IMR-90 (cell line): Measurements from ENCODE around the gene TCF25. TPM values are rescaled to one million over a fixed set of nuclear protein-coding genes. Genes with fewer than 3 reads are reported as not detected.

Experiments
- ATAC-seq: fragments of 200-7000 bp; cut with Tn5 transposase; 2 replicates; pipeline ENCODE4 v1.9.1; 2020; ENCODE audit warnings: low read depth, mild to moderate bottlenecking, moderate library complexity
- BruUV-seq: library from RNA; stranded (reverse); fragments of 400-500 nt; replicated peaks from 2 replicates; lab custom pipeline; 2021; lab: Mats Ljungman, UMichigan
- CTCF ChIA-PET: fragments of 300-600 bp; formaldehyde crosslinking; extraction: SDS; loops from one replicate; lab custom pipeline; 2021; ENCODE audit warnings: antibody characterized with exemption; lab: Yijun Ruan, JAX
- POLR2A ChIA-PET: fragments of 300-600 bp; sonication (Branson Sonifier 250); formaldehyde crosslinking; loops from one replicate; lab custom pipeline; 2022; ENCODE audit warnings: antibody characterized with exemption; ENCODE audit not compliant: unreplicated experiment; lab: Charles Lee
- DNase-seq: peaks from one replicate; pipeline ENCODE4 v3.0.0; 2013
- H2AFZ ChIP-seq: replicated peaks from 2 replicates; pipeline ENCODE3; 2013; ENCODE audit warnings: low read length, mild to moderate bottlenecking; ENCODE audit not compliant: poor library complexity
- H2AK5ac ChIP-seq: 2 replicates; pipeline ENCODE4 v1.6.1; 2013; ENCODE audit warnings: low read depth, low read length, inconsistent platforms
- H2AK9ac ChIP-seq: replicated peaks from 2 replicates; pipeline ENCODE3; 2013; ENCODE audit warnings: mild to moderate bottlenecking, low read depth, low read length, moderate library complexity; ENCODE audit not compliant: poor library complexity
- H2BK120ac ChIP-seq: 2 replicates; pipeline ENCODE4 v1.6.1; 2013; ENCODE audit warnings: low read depth, low read length, inconsistent platforms
- H2BK15ac ChIP-seq: 3 replicates; pipeline ENCODE4 v1.6.1; 2013; ENCODE audit warnings: low read depth, low read length, inconsistent platforms
- H2BK20ac ChIP-seq: 2 replicates; pipeline ENCODE4 v1.6.1; 2013; ENCODE audit warnings: low read depth, mild to moderate bottlenecking, inconsistent platforms, low read length, moderate library complexity
- H2BK5ac ChIP-seq: 2 replicates; pipeline ENCODE4 v1.6.1; 2013; ENCODE audit warnings: mild to moderate bottlenecking, low read depth, low read length, inconsistent platforms; ENCODE audit not compliant: poor library complexity, severe bottlenecking
- H3K14ac ChIP-seq: replicated peaks from 2 replicates; pipeline ENCODE4 v1.6.1; 2013; ENCODE audit warnings: low read depth, low read length, inconsistent platforms
- H3K18ac ChIP-seq: 2 replicates; pipeline ENCODE4 v1.6.1; 2013; ENCODE audit warnings: low read depth, low read length, control low read depth
- H3K23ac ChIP-seq: 2 replicates; pipeline ENCODE4 v1.6.1; 2013; ENCODE audit warnings: low read depth, low read length, inconsistent platforms
- H3K27ac ChIP-seq: 2 replicates; pipeline ENCODE4 v1.5.1; 2013; ENCODE audit warnings: mild to moderate bottlenecking, control low read depth, low read length; ENCODE audit not compliant: insufficient read depth
- H3K27me3 ChIP-seq: 2 replicates; pipeline ENCODE4 v1.6.1; 2013; ENCODE audit warnings: low read length; ENCODE audit not compliant: control insufficient read depth, insufficient read depth
- H3K36me3 ChIP-seq: 2 replicates; pipeline ENCODE4 v1.6.1; 2013; ENCODE audit warnings: low read length, mixed read lengths; ENCODE audit not compliant: control insufficient read depth, insufficient read depth
- H3K4ac ChIP-seq: 2 replicates; pipeline ENCODE4 v1.6.1; 2013; ENCODE audit warnings: low read depth, low read length, inconsistent platforms
- H3K4me1 ChIP-seq: 2 replicates; pipeline ENCODE4 v1.6.1; 2013; ENCODE audit warnings: low read length, mixed read lengths; ENCODE audit not compliant: control insufficient read depth, insufficient read depth
- H3K4me2 ChIP-seq: 2 replicates; pipeline ENCODE4 v1.6.1; 2013; ENCODE audit warnings: low read depth, mild to moderate bottlenecking, control low read depth, low read length, moderate library complexity
- H3K4me3 ChIP-seq: 2 replicates; pipeline ENCODE4 v1.5.1; 2013; ENCODE audit warnings: low read depth, mild to moderate bottlenecking, control low read depth, low read length, moderate library complexity; ENCODE audit not compliant: insufficient read depth
- H3K56ac ChIP-seq: 2 replicates; pipeline ENCODE4 v1.6.1; 2013; ENCODE audit warnings: low read length, inconsistent platforms; ENCODE audit not compliant: insufficient read depth; ENCODE audit errors: extremely low read depth
- H3K79me1 ChIP-seq, 2 experiments: 2 replicates each; pipeline ENCODE4 v1.6.1; 2013; ENCODE audit warnings: low read length in 2 of 2, inconsistent platforms in 1 of 2, low read depth in 1 of 2
- H3K9ac ChIP-seq: 2 replicates; pipeline ENCODE4 v1.6.1; 2013; ENCODE audit warnings: low read depth, low read length, control low read depth
- H3K9me1 ChIP-seq: 2 replicates; pipeline ENCODE4 v1.6.1; 2013; ENCODE audit warnings: low read length, inconsistent platforms; ENCODE audit not compliant: insufficient read depth
- H3K9me3 ChIP-seq: 2 replicates; pipeline ENCODE4 v1.6.1; 2013; ENCODE audit warnings: low read length; ENCODE audit not compliant: control insufficient read depth, insufficient read depth
- H4K20me1 ChIP-seq: 2 replicates; pipeline ENCODE4 v1.6.1; 2013; ENCODE audit warnings: low read length, inconsistent platforms; ENCODE audit not compliant: insufficient read depth
- H4K5ac ChIP-seq: 2 replicates; pipeline ENCODE4 v1.6.1; 2013; ENCODE audit warnings: mild to moderate bottlenecking, low read depth, low read length, control low read depth
- H4K8ac ChIP-seq, 2 experiments: 2 replicates each; pipeline ENCODE4 v1.6.1; 2013; ENCODE audit warnings: low read depth in 2 of 2, low read length in 2 of 2, control low read depth in 1 of 2, inconsistent platforms in 1 of 2
- H4K91ac ChIP-seq: 2 replicates; pipeline ENCODE4 v1.6.1; 2013; ENCODE audit warnings: low read depth, low read length, inconsistent platforms; ENCODE audit not compliant: insufficient read depth
- BHLHE40 ChIP-seq: fragments of 150-350 bp; IDR thresholded peaks from 2 replicates; pipeline ENCODE4 v1.6.1; 2016; ENCODE audit warnings: mild to moderate bottlenecking, low read depth, low read length
- CEBPB ChIP-seq: IDR thresholded peaks from 2 replicates; pipeline ENCODE4 v1.6.1; 2012; ENCODE audit warnings: low read depth, low read length, improper control_type of control experiment
- CHD1 ChIP-seq: IDR thresholded peaks from 2 replicates; pipeline ENCODE4 v1.6.1; 2012; ENCODE audit warnings: low read depth, low read length, improper control_type of control experiment
- ELK1 ChIP-seq: fragments of 150-350 bp; IDR thresholded peaks from 2 replicates; pipeline ENCODE4 v1.6.1; 2016; ENCODE audit warnings: low read depth, mild to moderate bottlenecking, low read length, moderate library complexity, borderline replicate concordance
- FOS ChIP-seq: fragments of 150-350 bp; IDR thresholded peaks from 2 replicates; pipeline ENCODE4 v1.6.1; 2016; ENCODE audit warnings: low read depth, low read length
- MAFK ChIP-seq: IDR thresholded peaks from 2 replicates; pipeline ENCODE4 v1.6.1; 2012; ENCODE audit warnings: low read depth, low read length, improper control_type of control experiment
- MAZ ChIP-seq: IDR thresholded peaks from 2 replicates; pipeline ENCODE4 v1.6.1; 2012; ENCODE audit warnings: low read depth, mild to moderate bottlenecking, low read length, improper control_type of control experiment, moderate library complexity, borderline replicate concordance
- MXI1 ChIP-seq: IDR thresholded peaks from 2 replicates; pipeline ENCODE4 v1.6.1; 2012; ENCODE audit warnings: low read depth, mild to moderate bottlenecking, low read length, moderate library complexity, borderline replicate concordance
- NFE2L2 ChIP-seq: fragments of 150-350 bp; IDR thresholded peaks from 2 replicates; pipeline ENCODE4 v1.6.1; 2016; ENCODE audit warnings: low read depth, mild to moderate bottlenecking, low read length
- POLR2A ChIP-seq: IDR thresholded peaks from 2 replicates; pipeline ENCODE4 v1.6.1; 2012; ENCODE audit warnings: mild to moderate bottlenecking, low read depth, low read length
- RAD21 ChIP-seq: IDR thresholded peaks from 2 replicates; pipeline ENCODE4 v1.6.1; 2012; ENCODE audit warnings: low read length, improper control_type of control experiment
- RCOR1 ChIP-seq: IDR thresholded peaks from 2 replicates; pipeline ENCODE4 v1.6.1; 2012; ENCODE audit warnings: mild to moderate bottlenecking, low read length, improper control_type of control experiment; ENCODE audit not compliant: insufficient replicate concordance
- RFX5 ChIP-seq: IDR thresholded peaks from 2 replicates; pipeline ENCODE4 v1.8.0; 2012; ENCODE audit warnings: low read depth, mild to moderate bottlenecking, low read length, moderate library complexity
- SMC3 ChIP-seq: fragments of 150-350 bp; IDR thresholded peaks from 2 replicates; pipeline ENCODE4 v1.6.1; 2016; ENCODE audit warnings: low read depth, mild to moderate bottlenecking, antibody characterized with exemption, low read length, moderate library complexity
- WGBS, 2 experiments: methylation state at CpG; one replicate each; pipeline versions ENCODE4 v1.1.5 to v1.1.7; 2013; ENCODE audit warnings: missing lambda C conversion rate in 2 of 2; ENCODE audit not compliant: insufficient read length in 1 of 2; ENCODE audit errors: extremely low coverage in 2 of 2; 5-methylcytosine and 5-hydroxymethylcytosine counted together
- dilution Hi-C: fragments of 300-500 bp; cut with HindIII; formaldehyde crosslinking; loops from one replicate; pipeline ENCODE4 v1.14.3; 2018; ENCODE audit warnings: low sequenced_read_pairs; ENCODE audit not compliant: unreplicated experiment
- in situ Hi-C: fragments of 300-500 bp; cut with MboI; formaldehyde crosslinking; loops from 3 replicates; pipeline ENCODE4 v1.14.3; 2019; ENCODE audit warnings: low sequenced_read_pairs, inconsistent platforms, mixed read lengths
- intact Hi-C: fragments of 100-400 bp; cut with micrococcal nuclease; formaldehyde crosslinking; loops from 2 replicates; pipeline ENCODE4 v1.10.0; 2022
- polyA plus RNA-seq, 3 experiments: library from polyadenylated mRNA; depleted of rRNA; stranded (reverse); fragments of >200 nt; gene quantifications; 2 replicates each; pipeline ENCODE4 v1.2.3, GENCODE V29; 2012; ENCODE audit warnings: low replicate concordance in 1 of 3
- total RNA-seq: library from RNA; depleted of rRNA; stranded (reverse); fragments of >200 nt; gene quantifications from 2 replicates; pipeline ENCODE4 v1.2.3, GENCODE V29; 2012
- TF ChIP-seq, protein P1 (sequence below): fragments of 150-350 bp; IDR thresholded peaks from 2 replicates; pipeline ENCODE4 v1.6.1; 2017; ENCODE audit warnings: mild to moderate bottlenecking, antibody characterized with exemption, low read length, low read depth
- TF ChIP-seq, protein P2 (sequence below): conservative IDR thresholded peaks from 2 replicates; pipeline ENCODE4 v1.5.1; 2012; ENCODE audit warnings: mild to moderate bottlenecking, low read depth, low read length, improper control_type of control experiment

Gene TCF25
- total and polyA plus RNA-seq, 2 of the 4 experiments (the other 2 are of a cell fraction): 127 to 184 TPM

GRCh38 chr16:89960966-89961365 is 87.6 kb downstream of the TCF25 start:
- H4K91ac ChIP-seq: no peak overlapping the region
- no peak overlapping the region for H2BK120ac ChIP-seq
- H3K27ac ChIP-seq: no peak overlapping the region
- no peak overlapping the region for H2BK15ac ChIP-seq
- H4K20me1 ChIP-seq: peaks cover 4% of the 10 kb centered on the region; the same call in 1 of the 2 replicates
- H3K9me3 ChIP-seq: no peaks in the 10 kb centered on the region
- no peak overlapping the region for H2BK20ac ChIP-seq
- H3K9me1 ChIP-seq: no peaks in the 10 kb centered on the region; the same call in 1 of the 2 replicates
- H3K4me2 ChIP-seq: no peak overlapping the region
- in situ Hi-C loops (no loop called here), intact Hi-C loops (no loop called here), dilution Hi-C loops (no loop called here)
- peaks cover 0 to 20% of the 10 kb centered on the region in 2 experiments; a peak in 2 of 4 replicates for H3K79me1 ChIP-seq
- DNase-seq: no peak
- H4K5ac ChIP-seq: no peak overlapping the region
- H3K56ac ChIP-seq: no peak overlapping the region
- H2AK5ac ChIP-seq: no peak overlapping the region
- H3K27me3 ChIP-seq: no peaks in the 10 kb centered on the region
- TF ChIP-seq RAD21: no peak
- TF ChIP-seq RFX5: no peak
- no peak for TF ChIP-seq POLR2A
- no peak for TF ChIP-seq ELK1
- TF ChIP-seq MAZ: no peak
- no peak for TF ChIP-seq SMC3
- TF ChIP-seq MAFK: no peak
- no peak for TF ChIP-seq NFE2L2
- TF ChIP-seq, protein P1, sequence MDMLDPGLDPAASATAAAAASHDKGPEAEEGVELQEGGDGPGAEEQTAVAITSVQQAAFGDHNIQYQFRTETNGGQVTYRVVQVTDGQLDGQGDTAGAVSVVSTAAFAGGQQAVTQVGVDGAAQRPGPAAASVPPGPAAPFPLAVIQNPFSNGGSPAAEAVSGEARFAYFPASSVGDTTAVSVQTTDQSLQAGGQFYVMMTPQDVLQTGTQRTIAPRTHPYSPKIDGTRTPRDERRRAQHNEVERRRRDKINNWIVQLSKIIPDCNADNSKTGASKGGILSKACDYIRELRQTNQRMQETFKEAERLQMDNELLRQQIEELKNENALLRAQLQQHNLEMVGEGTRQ: no peak
- no peak for TF ChIP-seq RCOR1
- no peak for TF ChIP-seq FOS
- TF ChIP-seq, protein P2, sequence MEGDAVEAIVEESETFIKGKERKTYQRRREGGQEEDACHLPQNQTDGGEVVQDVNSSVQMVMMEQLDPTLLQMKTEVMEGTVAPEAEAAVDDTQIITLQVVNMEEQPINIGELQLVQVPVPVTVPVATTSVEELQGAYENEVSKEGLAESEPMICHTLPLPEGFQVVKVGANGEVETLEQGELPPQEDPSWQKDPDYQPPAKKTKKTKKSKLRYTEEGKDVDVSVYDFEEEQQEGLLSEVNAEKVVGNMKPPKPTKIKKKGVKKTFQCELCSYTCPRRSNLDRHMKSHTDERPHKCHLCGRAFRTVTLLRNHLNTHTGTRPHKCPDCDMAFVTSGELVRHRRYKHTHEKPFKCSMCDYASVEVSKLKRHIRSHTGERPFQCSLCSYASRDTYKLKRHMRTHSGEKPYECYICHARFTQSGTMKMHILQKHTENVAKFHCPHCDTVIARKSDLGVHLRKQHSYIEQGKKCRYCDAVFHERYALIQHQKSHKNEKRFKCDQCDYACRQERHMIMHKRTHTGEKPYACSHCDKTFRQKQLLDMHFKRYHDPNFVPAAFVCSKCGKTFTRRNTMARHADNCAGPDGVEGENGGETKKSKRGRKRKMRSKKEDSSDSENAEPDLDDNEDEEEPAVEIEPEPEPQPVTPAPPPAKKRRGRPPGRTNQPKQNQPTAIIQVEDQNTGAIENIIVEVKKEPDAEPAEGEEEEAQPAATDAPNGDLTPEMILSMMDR: no peak
- no peak for TF ChIP-seq MXI1
- no peak for TF ChIP-seq CEBPB
- no peak for TF ChIP-seq BHLHE40
- TF ChIP-seq CHD1: no peak
- no peak overlapping the region for H3K4ac ChIP-seq
- H3K14ac ChIP-seq: no peak overlapping the region
- no peak overlapping the region for H3K9ac ChIP-seq
- H3K4me1 ChIP-seq: no peaks in the 10 kb centered on the region
- WGBS, 2 experiments: 89% methylated on average over 7 of the region's 13 CpGs; no CpG with 5 or more reads in 1 of the 2 experiments
- H2AK9ac ChIP-seq: no peak overlapping the region
- peaks cover 51% of the 10 kb centered on the region for H3K36me3 ChIP-seq
- BruUV-seq: no TSS peak
- no peak overlapping the region for H2BK5ac ChIP-seq
- H3K18ac ChIP-seq: no peak overlapping the region
- no peak overlapping the region for H4K8ac ChIP-seq
- H3K23ac ChIP-seq: no peak overlapping the region
- ATAC-seq: no peak
- ChIA-PET POLR2A (no interaction called here), CTCF (no interaction called here)
- H3K4me3 ChIP-seq: no peak overlapping the region
- H2AFZ ChIP-seq: no peak overlapping the region
